ENCODE results near the gene ZNF804A.

The ZNF804A gene

GRCh38 chr2:184558713-184559464, 39.4 kb upstream of the ZNF804A start:
- Histone ChIP-seq H3K4me3 (ENCODE audit: low read length) (no peak overlapping the region), H3K9me2 (replicated peaks; ENCODE audit: control insufficient read depth, low read length) (no peaks in the 10 kb centered on the region; the same call in 1 of the 2 replicates)
- no peak for TF ChIP-seq EZH2phosphoT487 (IDR thresholded peaks at IDR 0.05; ENCODE audit: borderline replicate concordance, low read length)
- TF ChIP-seq CTCF (IDR thresholded peaks at IDR 0.05; ENCODE audit: low read depth, low read length, poor library complexity, severe bottlenecking): no peak

GRCh38 chr2:184560603-184561002, 37.7 kb upstream of the ZNF804A start:
- Histone ChIP-seq H3K4me2 (ENCODE audit: low read length) (no peak overlapping the region), H4K20me1 (ENCODE audit: control insufficient read depth, insufficient read depth, low read depth, low read length) (no peaks in the 10 kb centered on the region), H3K79me2 (ENCODE audit: control insufficient read depth, low read length) (no peaks in the 10 kb centered on the region), H3K27ac (ENCODE audit: low read depth, low read length) (no peak overlapping the region), H3F3A (ENCODE audit: control insufficient read depth, insufficient read depth) (no peaks in the 10 kb centered on the region), H3K9me3 (ENCODE audit: control insufficient read depth, insufficient read depth, low read length) (no peaks in the 10 kb centered on the region), H3K4me1 (ENCODE audit: control insufficient read depth, low read length) (no peaks in the 10 kb centered on the region), H3K27me3 (ENCODE audit: control insufficient read depth, low read length) (no peaks in the 10 kb centered on the region), H3K9me2 (replicated peaks; ENCODE audit: control insufficient read depth, low read length) (no peaks in the 10 kb centered on the region; the same call in 1 of the 2 replicates), H3K4me3 (ENCODE audit: low read length) (no peak overlapping the region), H3K36me3 (ENCODE audit: control insufficient read depth, low read length) (no peaks in the 10 kb centered on the region)
- no peak for TF ChIP-seq EZH2phosphoT487 (IDR thresholded peaks at IDR 0.05; ENCODE audit: borderline replicate concordance, low read length)
- TF ChIP-seq CTCF (IDR thresholded peaks at IDR 0.05; ENCODE audit: low read depth, low read length, poor library complexity, severe bottlenecking): no peak

More at GRCh38 chr2:184558713-184559464, 39.4 kb upstream of the ZNF804A start:
- Histone ChIP-seq H3K27me3 (ENCODE audit: control insufficient read depth, low read length) (no peaks in the 10 kb centered on the region), H4K20me1 (ENCODE audit: control insufficient read depth, insufficient read depth, low read depth, low read length) (no peaks in the 10 kb centered on the region), H3F3A (ENCODE audit: control insufficient read depth, insufficient read depth) (no peaks in the 10 kb centered on the region), H3K4me1 (ENCODE audit: control insufficient read depth, low read length) (no peaks in the 10 kb centered on the region), H3K36me3 (ENCODE audit: control insufficient read depth, low read length) (no peaks in the 10 kb centered on the region), H3K9me3 (ENCODE audit: control insufficient read depth, insufficient read depth, low read length) (no peaks in the 10 kb centered on the region), H3K4me2 (ENCODE audit: low read length) (no peak overlapping the region), H3K27ac (ENCODE audit: low read depth, low read length) (no peak overlapping the region), H3K79me2 (ENCODE audit: control insufficient read depth, low read length) (no peaks in the 10 kb centered on the region)

DNA sequence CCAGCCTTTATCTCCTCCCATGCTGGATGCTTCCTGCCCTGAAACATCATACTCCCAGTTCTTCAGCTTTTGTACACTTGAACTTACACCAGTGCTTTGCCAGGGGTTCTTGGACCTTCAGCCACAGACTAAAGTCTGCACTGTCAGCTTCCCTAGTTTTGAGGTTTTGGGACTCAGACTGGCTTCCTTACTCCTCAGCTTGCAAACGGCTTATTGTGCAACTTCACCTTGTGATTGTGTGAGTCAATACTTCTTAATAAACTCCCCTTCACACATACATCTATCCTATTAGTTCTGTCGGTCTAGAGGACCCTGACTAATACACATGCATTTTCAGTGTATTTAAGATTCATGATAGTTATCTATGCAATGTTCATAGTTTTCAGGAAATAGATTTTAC, 35.8 kb upstream of the ZNF804A start:
- TF ChIP-seq EZH2phosphoT487 (IDR thresholded peaks at IDR 0.05; ENCODE audit: borderline replicate concordance, low read length) (no peak), CTCF (IDR thresholded peaks at IDR 0.05; ENCODE audit: low read depth, low read length, poor library complexity, severe bottlenecking) (no peak)
- H3K9me2 ChIP-seq (replicated peaks; ENCODE audit: control insufficient read depth, low read length): no peaks in the 10 kb centered on the region; the same call in 1 of the 2 replicates
- H3F3A ChIP-seq (ENCODE audit: control insufficient read depth, insufficient read depth): no peaks in the 10 kb centered on the region
- H3K79me2 ChIP-seq (ENCODE audit: control insufficient read depth, low read length): no peaks in the 10 kb centered on the region
- no peaks in the 10 kb centered on the region for H3K9me3 ChIP-seq (ENCODE audit: control insufficient read depth, insufficient read depth, low read length)
- no peaks in the 10 kb centered on the region for H4K20me1 ChIP-seq (ENCODE audit: control insufficient read depth, insufficient read depth, low read depth, low read length)
- H3K36me3 ChIP-seq (ENCODE audit: control insufficient read depth, low read length): no peaks in the 10 kb centered on the region
- no peak overlapping the region for H3K27ac ChIP-seq (ENCODE audit: low read depth, low read length)
- H3K27me3 ChIP-seq (ENCODE audit: control insufficient read depth, low read length): no peaks in the 10 kb centered on the region
- no peak overlapping the region for H3K4me2 ChIP-seq (ENCODE audit: low read length)
- no peaks in the 10 kb centered on the region for H3K4me1 ChIP-seq (ENCODE audit: control insufficient read depth, low read length)
- H3K4me3 ChIP-seq (ENCODE audit: low read length): no peak overlapping the region
